Thyroid gland (tissue), 4 donors: ENCODE measurements around the gene PCNP.

Experiments
- CTCF ChIP-seq, 6 experiments: fragments of 200-600 bp in 3 of 6; fragments of 450-650 bp in 3 of 6; sonication (generic) in 3 of 6; IDR thresholded peaks; one replicate each; pipeline ENCODE4 v1.5.1; 2016 to 2019; ENCODE audit warnings: antibody characterized with exemption in 6 of 6, mild to moderate bottlenecking in 2 of 6, inconsistent platforms in 1 of 6, moderate library complexity in 1 of 6
- POLR2A ChIP-seq, 2 donors: fragments of 450-650 bp; IDR thresholded peaks; one replicate each; pipeline ENCODE4 v1.6.1; 2017; ENCODE audit warnings: antibody characterized with exemption in 2 of 2, mild to moderate bottlenecking in 2 of 2, moderate library complexity in 1 of 2

- no peak for TF ChIP-seq CTCF (IDR thresholded peaks at IDR 0.05)
- TF ChIP-seq POLR2A (IDR thresholded peaks at IDR 0.05): no peak
Observed at GRCh38 chr3:101548527-101549105, 25.4 kb upstream of the PCNP start.
